ENCODE data around the gene HIP1.

- no peak for TF ChIP-seq CTCF (IDR thresholded peaks at IDR 0.05)
- no peak for TF ChIP-seq POLR2A (IDR thresholded peaks at IDR 0.05)
Observed at GRCh38 chr7:75696263-75697037, 42.3 kb downstream of the HIP1 start.

All from sigmoid colon (tissue), 3 donors.